Caco-2 (cell line): ENCODE data around the gene CENPT. TPM values are rescaled to one million over a fixed set of nuclear protein-coding genes. Genes with fewer than 3 reads are reported as not detected.

Source experiments
- BruUV-seq: library from RNA; stranded (reverse); fragments of 400-500 nt; replicated peaks from 2 replicates; lab custom pipeline; 2021; lab: Mats Ljungman, UMichigan
- CTCF ChIA-PET: fragments of 300-600 bp; sonication (Branson Sonifier 250); formaldehyde crosslinking; loops from one replicate; lab custom pipeline; 2022; ENCODE audit warnings: antibody characterized with exemption; lab: Charles Lee
- POLR2A ChIA-PET: fragments of 300-600 bp; sonication (Branson Sonifier 250); formaldehyde crosslinking; loops from one replicate; lab custom pipeline; 2022; ENCODE audit warnings: antibody characterized with exemption; lab: Charles Lee
- DNase-seq, 2 experiments: peaks; one replicate each; pipeline versions ENCODE4 v3.0.0 to v3.0.0-alpha.2; 2020 to 2022
- H3K27me3 ChIP-seq: replicated peaks from 2 replicates; pipeline ENCODE4 v1.6.0; 2011; ENCODE audit warnings: low read length; ENCODE audit not compliant: control insufficient read depth, insufficient read depth
- H3K36me3 ChIP-seq: 2 replicates; pipeline ENCODE4 v1.5.1; 2011; ENCODE audit warnings: low read length; ENCODE audit not compliant: control insufficient read depth, insufficient read depth
- H3K4me1 ChIP-seq: fragments of 250-450 bp; sonication (Bioruptor Pico); 2 replicates; pipeline ENCODE4 v1.5.1; 2020; ENCODE audit warnings: mild to moderate bottlenecking
- H3K4me3 ChIP-seq: 2 replicates; pipeline ENCODE4 v1.5.1; 2011; ENCODE audit warnings: low read depth, mild to moderate bottlenecking, control low read depth, low read length
- H3K9me3 ChIP-seq: fragments of 250-450 bp; sonication (Bioruptor Pico); 2 replicates; pipeline ENCODE4 v1.5.1; 2020; ENCODE audit warnings: mild to moderate bottlenecking, moderate library complexity
- H3K27ac Mint-ChIP-seq: one replicate; pipeline ENCODE4 v1.8.0; 2022; ENCODE audit warnings: mixed read lengths; ENCODE audit not compliant: unreplicated experiment
- H3K27me3 Mint-ChIP-seq: one replicate; pipeline ENCODE4 v1.8.0; 2022; ENCODE audit warnings: mixed read lengths; ENCODE audit not compliant: insufficient read depth, unreplicated experiment
- H3K36me3 Mint-ChIP-seq: one replicate; pipeline ENCODE4 v1.8.0; 2022; ENCODE audit warnings: mild to moderate bottlenecking, mixed read lengths; ENCODE audit not compliant: insufficient read depth, unreplicated experiment
- H3K4me1 Mint-ChIP-seq: one replicate; pipeline ENCODE4 v1.8.0; 2022; ENCODE audit warnings: low read depth, mixed read lengths; ENCODE audit not compliant: unreplicated experiment
- H3K4me3 Mint-ChIP-seq: one replicate; pipeline ENCODE4 v1.8.0; 2022; ENCODE audit warnings: mild to moderate bottlenecking, moderate library complexity, mixed read lengths; ENCODE audit not compliant: unreplicated experiment
- H3K9me3 Mint-ChIP-seq: one replicate; pipeline ENCODE4 v1.8.0; 2022; ENCODE audit warnings: mixed read lengths; ENCODE audit not compliant: unreplicated experiment
- CTCF ChIP-seq, 2 experiments: fragments of 200-600 bp in 1 of 2; IDR thresholded peaks; 1 replicate in 1 of 2; 2 replicates in 1 of 2; pipeline versions ENCODE4 v1.5.1 to v1.8.0; 2011 to 2022; ENCODE audit warnings: antibody characterized with exemption in 1 of 2, control low read depth in 1 of 2, inconsistent platforms in 1 of 2, low read depth in 1 of 2, low read length in 1 of 2, mild to moderate bottlenecking in 1 of 2, moderate library complexity in 1 of 2; ENCODE audit not compliant: insufficient read depth in 1 of 2, severe bottlenecking in 1 of 2, unreplicated experiment in 1 of 2
- intact Hi-C: fragments of 100-400 bp; cut with micrococcal nuclease; formaldehyde crosslinking; loops from one replicate; pipeline ENCODE4 v1.10.0; 2022; ENCODE audit not compliant: unreplicated experiment
- total RNA-seq: library from RNA; stranded (reverse); gene quantifications from 2 replicates; pipeline ENCODE4 v1.2.3, GENCODE V29; 2022

The CENPT gene
- total RNA-seq, 1 experiment from 2014 or later = 80.1 TPM

GRCh38 chr16:67879462-67879861, 32.0 kb upstream of the CENPT start:
- Mint-ChIP-seq H3K27me3 (no peaks in the 10 kb centered on the region), H3K4me1 (peaks cover 44% of the 10 kb centered on the region), H3K27ac (no peak overlapping the region), H3K36me3 (peaks cover 85% of the 10 kb centered on the region), H3K4me3 (no peak overlapping the region), H3K9me3 (no peaks in the 10 kb centered on the region)
- Histone ChIP-seq H3K27me3 (no peaks in the 10 kb centered on the region), H3K4me3 (no peak overlapping the region), H3K9me3 (no peaks in the 10 kb centered on the region), H3K4me1 (peaks cover 30% of the 10 kb centered on the region), H3K36me3 (peaks cover 19% of the 10 kb centered on the region)
- TF ChIP-seq CTCF (IDR thresholded peaks at IDR 0.05; ENCODE audit: insufficient read depth in 1 of 2, low read depth in 1 of 2, low read length in 1 of 2, severe bottlenecking in 1 of 2, unreplicated experiment in 1 of 2) = no peak
- intact Hi-C loops = no loop called here
- CTCF ChIA-PET = interaction anchor here (1.6 kb wide), 1 partner anchor 14 kb away, joined by 4 read pairs; no protein-coding TSS in a partner anchor
- POLR2A ChIA-PET = no interaction called here
- no peak for DNase-seq
- BruUV-seq = no TSS peak

GRCh38 chr16:67878846-67879245, 31.4 kb upstream of the CENPT start:
- intact Hi-C loops = no loop called here
- ChIA-PET POLR2A (no interaction called here), CTCF (interaction anchor here (1.3 kb wide), 1 partner anchor 62 kb away, joined by 3 read pairs; no protein-coding TSS in a partner anchor)
- BruUV-seq = no TSS peak
- Mint-ChIP-seq H3K9me3 (no peaks in the 10 kb centered on the region), H3K4me3 (no peak overlapping the region), H3K27me3 (no peaks in the 10 kb centered on the region), H3K4me1 (peaks cover 45% of the 10 kb centered on the region), H3K36me3 (peaks cover 80% of the 10 kb centered on the region), H3K27ac (no peak overlapping the region)
- H3K4me1 ChIP-seq = peaks cover 29% of the 10 kb centered on the region
- peaks cover 21% of the 10 kb centered on the region for H3K36me3 ChIP-seq
- TF ChIP-seq CTCF (IDR thresholded peaks at IDR 0.05; ENCODE audit: insufficient read depth in 1 of 2, low read depth in 1 of 2, low read length in 1 of 2, severe bottlenecking in 1 of 2, unreplicated experiment in 1 of 2) = no peak
- no peak for DNase-seq
- no peaks in the 10 kb centered on the region for H3K9me3 ChIP-seq
- H3K27me3 ChIP-seq = no peaks in the 10 kb centered on the region
- H3K4me3 ChIP-seq = no peak overlapping the region

GRCh38 chr16:67878232-67878631, 30.7 kb upstream of the CENPT start:
- POLR2A ChIA-PET = no interaction called here
- CTCF ChIA-PET = interaction anchor here (1.3 kb wide), 1 partner anchor 62 kb away, joined by 3 read pairs; no protein-coding TSS in a partner anchor
- peaks cover 21% of the 10 kb centered on the region for H3K36me3 ChIP-seq

More at GRCh38 chr16:67878232-67878631, 30.7 kb upstream of the CENPT start:
- no peaks in the 10 kb centered on the region for H3K9me3 ChIP-seq
- peaks cover 23% of the 10 kb centered on the region for H3K4me1 ChIP-seq
- no peak for TF ChIP-seq CTCF (IDR thresholded peaks at IDR 0.05; ENCODE audit: insufficient read depth in 1 of 2, low read depth in 1 of 2, low read length in 1 of 2, severe bottlenecking in 1 of 2, unreplicated experiment in 1 of 2)
- Mint-ChIP-seq H3K4me1 (peaks cover 42% of the 10 kb centered on the region), H3K4me3 (no peak overlapping the region), H3K27me3 (no peaks in the 10 kb centered on the region), H3K27ac (no peak overlapping the region), H3K36me3 (peaks cover 78% of the 10 kb centered on the region), H3K9me3 (no peaks in the 10 kb centered on the region)
- DNase-seq = no peak
- H3K27me3 ChIP-seq = no peaks in the 10 kb centered on the region
- no peak overlapping the region for H3K4me3 ChIP-seq
- intact Hi-C loops = no loop called here
- no TSS peak for BruUV-seq
